GM23338 (cell line): Measurements from ENCODE around the gene GPR162. TPM values are rescaled to one million over a fixed set of nuclear protein-coding genes. Genes with fewer than 3 reads are reported as not detected.

Experiments
- ATAC-seq: fragments of 200-7000 bp; cut with Tn5 transposase; 3 replicates; pipeline ENCODE4 v1.9.1; 2020
- DNase-seq: peaks from one replicate; pipeline ENCODE4 v3.0.0-alpha.2; 2015; ENCODE audit warnings: low spot score
- H2AFZ ChIP-seq: fragments of 200-600 bp; sonication (generic); 2 replicates; pipeline ENCODE4 v1.8.0; 2016; ENCODE audit warnings: antibody characterized with exemption, mild to moderate bottlenecking, moderate library complexity
- H3F3A ChIP-seq: fragments of 200-600 bp; sonication (generic); replicated peaks from 2 replicates; pipeline ENCODE4 v1.8.0; 2017; ENCODE audit warnings: antibody characterized with exemption, mixed run types, low read depth
- H3K27ac ChIP-seq: fragments of 200-600 bp; sonication (generic); 2 replicates; pipeline ENCODE4 v1.6.1; 2016; ENCODE audit warnings: low read depth
- H3K27me3 ChIP-seq: fragments of 200-600 bp; sonication (generic); 2 replicates; pipeline ENCODE4 v1.8.0; 2016; ENCODE audit warnings: mild to moderate bottlenecking, mixed run types, moderate library complexity; ENCODE audit not compliant: insufficient read depth
- H3K36me3 ChIP-seq: fragments of 200-600 bp; sonication (generic); 2 replicates; pipeline ENCODE4 v1.8.0; 2016; ENCODE audit warnings: mild to moderate bottlenecking; ENCODE audit not compliant: insufficient read depth
- H3K4me1 ChIP-seq: fragments of 200-600 bp; sonication (generic); 2 replicates; pipeline ENCODE4 v1.8.0; 2016; ENCODE audit warnings: mild to moderate bottlenecking, moderate library complexity; ENCODE audit not compliant: insufficient read depth
- H3K4me2 ChIP-seq: fragments of 200-600 bp; sonication (generic); 2 replicates; pipeline ENCODE4 v1.7.1; 2017; ENCODE audit warnings: mixed run types
- H3K4me3 ChIP-seq: fragments of 200-600 bp; sonication (generic); 2 replicates; pipeline ENCODE4 v1.6.1; 2016; ENCODE audit warnings: mixed run types
- H3K79me2 ChIP-seq: fragments of 200-600 bp; sonication (generic); replicated peaks from 2 replicates; pipeline ENCODE4 v1.8.0; 2017; ENCODE audit warnings: mild to moderate bottlenecking; ENCODE audit not compliant: insufficient read depth
- H3K9me2 ChIP-seq: fragments of 200-600 bp; sonication (generic); 2 replicates; pipeline ENCODE4 v1.8.0; 2017; ENCODE audit not compliant: insufficient read depth
- H4K20me1 ChIP-seq: fragments of 200-600 bp; sonication (generic); replicated peaks from 2 replicates; pipeline ENCODE4 v1.8.0; 2017; ENCODE audit warnings: mild to moderate bottlenecking; ENCODE audit not compliant: insufficient read depth
- H3K27ac Mint-ChIP-seq: 2 replicates; pipeline ENCODE4 v1.8.0; 2020; ENCODE audit warnings: inconsistent platforms, mild to moderate bottlenecking, moderate library complexity, mixed read lengths
- H3K27me3 Mint-ChIP-seq: 3 replicates; pipeline ENCODE4 v1.8.0; 2022; ENCODE audit warnings: low read depth, mild to moderate bottlenecking, moderate library complexity, mixed read lengths, inconsistent platforms; ENCODE audit not compliant: insufficient read depth, poor library complexity
- H3K36me3 Mint-ChIP-seq: 3 replicates; pipeline ENCODE4 v1.8.0; 2021; ENCODE audit warnings: low read depth, mild to moderate bottlenecking, inconsistent platforms, moderate library complexity, mixed read lengths
- H3K4me1 Mint-ChIP-seq: 3 replicates; pipeline ENCODE4 v1.8.0; 2020; ENCODE audit warnings: mild to moderate bottlenecking, inconsistent platforms, mixed read lengths
- H3K4me3 Mint-ChIP-seq: 3 replicates; pipeline ENCODE4 v1.8.0; 2021; ENCODE audit warnings: moderate library complexity, mild to moderate bottlenecking, inconsistent platforms, mixed read lengths
- H3K9me3 Mint-ChIP-seq: 3 replicates; pipeline ENCODE4 v1.8.0; 2020; ENCODE audit warnings: moderate library complexity, mild to moderate bottlenecking, inconsistent platforms, mixed read lengths
- EZH2 ChIP-seq: fragments of 200-600 bp; sonication (generic); IDR thresholded peaks from one replicate; pipeline ENCODE4 v1.8.0; 2017; ENCODE audit warnings: antibody characterized with exemption, mild to moderate bottlenecking, low read depth; ENCODE audit not compliant: unreplicated experiment
- EZH2phosphoT487 ChIP-seq: fragments of 200-600 bp; sonication (generic); IDR thresholded peaks from one replicate; pipeline ENCODE4 v1.8.1; 2018; ENCODE audit warnings: antibody characterized with exemption; ENCODE audit not compliant: unreplicated experiment
- JUNB ChIP-seq: IDR thresholded peaks from one replicate; pipeline ENCODE4 v1.6.1; 2016; ENCODE audit warnings: antibody characterized with exemption; ENCODE audit not compliant: unreplicated experiment
- NANOG ChIP-seq: IDR thresholded peaks from 2 replicates; pipeline ENCODE4 v1.6.1; 2016; ENCODE audit warnings: antibody characterized with exemption, borderline replicate concordance
- POLR2AphosphoS5 ChIP-seq: IDR thresholded peaks from 2 replicates; pipeline ENCODE4 v1.6.1; 2016; ENCODE audit warnings: antibody characterized with exemption, low read depth
- REST ChIP-seq: IDR thresholded peaks from one replicate; pipeline ENCODE4 v1.6.1; 2018; ENCODE audit warnings: antibody characterized with exemption; ENCODE audit not compliant: unreplicated experiment
- ZNF114 ChIP-seq: fragments of 250-450 bp; sonication (Bioruptor Pico); IDR thresholded peaks from 2 replicates; pipeline ENCODE4 v1.5.0; 2020; ENCODE audit warnings: mild to moderate bottlenecking, moderate library complexity
- ZNF331 ChIP-seq: fragments of 250-450 bp; sonication (Bioruptor Pico); IDR thresholded peaks from 2 replicates; pipeline ENCODE4 v1.5.0; 2020; ENCODE audit warnings: low read depth, mild to moderate bottlenecking, moderate library complexity
- ZNF462 ChIP-seq: fragments of 250-450 bp; sonication (Bioruptor Pico); IDR thresholded peaks from 2 replicates; pipeline ENCODE4 v1.5.0; 2020; ENCODE audit warnings: mild to moderate bottlenecking, moderate library complexity
- polyA plus RNA-seq: library from polyadenylated mRNA; unstranded; fragments of >200 nt; fragmentation: Nextera tagmentation; extraction: Ambion mirVana; gene quantifications from 2 replicates; pipeline ENCODE4 v1.2.1, GENCODE V29; 2016
- total RNA-seq: library from RNA; depleted of rRNA; stranded (reverse); fragments of >200 nt; shearing (Covaris generic); gene quantifications from 2 replicates; pipeline ENCODE4 v1.2.3, GENCODE V29; 2014

GPR162 gene
- total and polyA plus RNA-seq, 2 experiments from 2014 or later = 4.7 to 5.0 TPM

- H3K27me3 Mint-ChIP-seq = peaks cover 3% of the 10 kb centered on the region
Measured at GRCh38 chr12:6807170-6807569, 14.5 kb upstream of the GPR162 start.

More at GRCh38 chr12:6807170-6807569, 14.5 kb upstream of the GPR162 start:
- no peaks in the 10 kb centered on the region for H3K79me2 ChIP-seq
- Mint-ChIP-seq H3K36me3 (peaks cover 2% of the 10 kb centered on the region; the same call in 1 of the 3 replicates), H3K4me1 (peaks cover 18% of the 10 kb centered on the region), H3K27ac (no peak overlapping the region), H3K9me3 (peaks cover 3% of the 10 kb centered on the region), H3K4me3 (no peak overlapping the region)
- H3F3A ChIP-seq = no peaks in the 10 kb centered on the region
- peaks cover 4% of the 10 kb centered on the region; the same call in 1 of the 2 replicates for H3K9me2 ChIP-seq
- H3K4me2 ChIP-seq = no peak overlapping the region
- no peaks in the 10 kb centered on the region; the same call in 1 of the 2 replicates for H4K20me1 ChIP-seq
- DNase-seq = no peak
- H3K36me3 ChIP-seq = no peaks in the 10 kb centered on the region; the same call in 1 of the 2 replicates
- TF ChIP-seq REST = no peak
- TF ChIP-seq NANOG = no peak
- no peak for TF ChIP-seq EZH2phosphoT487
- no peak for TF ChIP-seq ZNF114 (CRISPR knock-in tag)
- TF ChIP-seq POLR2AphosphoS5 = no peak
- no peak for TF ChIP-seq ZNF331
- TF ChIP-seq JUNB = no peak
- TF ChIP-seq ZNF462 = no peak
- no peak for TF ChIP-seq EZH2
- no peak overlapping the region for H2AFZ ChIP-seq
- no peak for ATAC-seq
- H3K4me1 ChIP-seq = peaks cover 16% of the 10 kb centered on the region
- no peak overlapping the region for H3K27ac ChIP-seq
- H3K27me3 ChIP-seq = no peaks in the 10 kb centered on the region
- H3K4me3 ChIP-seq = no peak overlapping the region
